GM12872 (cell line): ENCODE measurements around the gene RABGAP1L.

Source experiments
- CTCF ChIP-seq: IDR thresholded peaks from 3 replicates; pipeline ENCODE4 v1.5.1; 2011; ENCODE audit warnings: low read depth, mild to moderate bottlenecking, low read length, moderate library complexity; ENCODE audit not compliant: insufficient read depth

RABGAP1L gene

GRCh38 chr1:174243451-174244000 is 84.2 kb downstream of the RABGAP1L start:
- TF ChIP-seq CTCF = no peak

- TF ChIP-seq CTCF = no peak
These were observed 84.7 kb downstream of the RABGAP1L start for GRCh38 chr1:174244017-174244416.

- no peak for TF ChIP-seq CTCF
These were observed 88.2 kb downstream of the RABGAP1L start for GRCh38 chr1:174247472-174247871.

- no peak for TF ChIP-seq CTCF
These were observed 88.7 kb downstream of the RABGAP1L start for GRCh38 chr1:174248041-174248440.

GRCh38 chr1:174258148-174258550 is 98.8 kb downstream of the RABGAP1L start:
- peak; percentile 50 for TF ChIP-seq CTCF

- TF ChIP-seq CTCF = peak; percentile 68
These were observed 103.3 kb downstream of the RABGAP1L start for GRCh38 chr1:174262349-174263241.

- TF ChIP-seq CTCF = no peak
These were observed 106.0 kb downstream of the RABGAP1L start for GRCh38 chr1:174265282-174265681.
